K562 (cell line): ENCODE measurements around the gene CAMSAP3. TPM values are rescaled to one million over a fixed set of nuclear protein-coding genes. Genes with fewer than 3 reads are reported as not detected.

Source experiments
- REST ChIP-seq, 2 experiments: fragments of 450-650 bp; formaldehyde crosslinking in 1 of 2; IDR thresholded peaks; 2 replicates each; pipeline versions ENCODE4 v1.4.0 to v1.6.1; 2014 to 2020; ENCODE audit warnings: mild to moderate bottlenecking in 2 of 2, borderline replicate concordance in 1 of 2, low read depth in 1 of 2
- ZNF75A ChIP-seq: fragments of 450-650 bp; formaldehyde crosslinking; IDR thresholded peaks from 2 replicates; pipeline ENCODE4 v1.4.0; 2020; ENCODE audit warnings: mild to moderate bottlenecking
- polyA plus RNA-seq, 8 experiments: library from polyadenylated mRNA; depleted of rRNA in 4 of 8; stranded (reverse) in 5 of 8; unstranded in 3 of 8; fragments of >200 nt; fragmentation: Nextera tagmentation in 2 of 8; fragmentation: Illumina TruSeq in 1 of 8; extraction: Ambion mirVana in 2 of 8; extraction: Trizol in 1 of 8; gene quantifications; 2 replicates each; pipeline versions ENCODE4 v1.2.1 to v1.2.3, GENCODE V29; 2011 to 2014; ENCODE audit warnings: inconsistent platforms in 1 of 8, missing spikeins in 1 of 8
- total RNA-seq, 7 experiments: library from RNA; depleted of rRNA in 6 of 7; stranded (reverse); fragments of >200 nt in 6 of 7; fragmentation: Illumina TruSeq in 2 of 7; extraction: Trizol in 2 of 7; gene quantifications; 2 replicates each; pipeline versions ENCODE4 v1.2.1 to v1.2.3, GENCODE V29; 2011 to 2021; ENCODE audit warnings: low replicate concordance in 1 of 7

The CAMSAP3 gene
- total and polyA plus RNA-seq, 9 of the 15 experiments (the other 6 are each of a cell fraction or from before 2014, with no cell fraction given) = 0.01 to 0.89 (median 0.22) TPM; not detected in 1

- peak; percentile 24; the same call in 1 of the 2 replicates for TF ChIP-seq REST (IDR thresholded peaks at IDR 0.05; ENCODE audit: borderline replicate concordance)
- no peak for TF ChIP-seq REST (CRISPR knock-in tag; IDR thresholded peaks at IDR 0.05; ENCODE audit: low read depth)
- no peak for TF ChIP-seq ZNF75A (CRISPR knock-in tag)
Measured at GRCh38 chr19:7575434-7576040, 20.1 kb upstream of the CAMSAP3 start (continued).
